ENCODE data around the gene FZD7.

DNA sequence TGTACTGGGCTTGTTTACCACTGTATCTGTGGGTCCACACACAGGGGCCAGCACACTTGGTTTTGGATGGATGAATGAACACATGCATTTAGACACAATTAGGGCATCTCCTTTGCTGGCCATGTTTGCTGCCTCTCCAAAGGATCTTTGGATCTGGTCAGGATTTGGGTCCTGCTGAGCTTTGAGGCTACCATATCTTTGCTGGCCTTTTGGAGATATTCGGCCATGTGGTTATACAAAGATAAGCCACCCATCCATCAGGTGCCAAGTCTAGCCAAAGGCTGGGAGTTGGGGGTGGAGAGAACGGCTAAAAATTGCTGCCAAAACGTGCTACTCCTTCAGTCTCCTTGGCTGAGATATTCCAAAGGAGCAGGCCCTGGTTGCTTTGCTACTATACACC lies 18.2 kb upstream of the FZD7 start:
- TF ChIP-seq, protein P1, sequence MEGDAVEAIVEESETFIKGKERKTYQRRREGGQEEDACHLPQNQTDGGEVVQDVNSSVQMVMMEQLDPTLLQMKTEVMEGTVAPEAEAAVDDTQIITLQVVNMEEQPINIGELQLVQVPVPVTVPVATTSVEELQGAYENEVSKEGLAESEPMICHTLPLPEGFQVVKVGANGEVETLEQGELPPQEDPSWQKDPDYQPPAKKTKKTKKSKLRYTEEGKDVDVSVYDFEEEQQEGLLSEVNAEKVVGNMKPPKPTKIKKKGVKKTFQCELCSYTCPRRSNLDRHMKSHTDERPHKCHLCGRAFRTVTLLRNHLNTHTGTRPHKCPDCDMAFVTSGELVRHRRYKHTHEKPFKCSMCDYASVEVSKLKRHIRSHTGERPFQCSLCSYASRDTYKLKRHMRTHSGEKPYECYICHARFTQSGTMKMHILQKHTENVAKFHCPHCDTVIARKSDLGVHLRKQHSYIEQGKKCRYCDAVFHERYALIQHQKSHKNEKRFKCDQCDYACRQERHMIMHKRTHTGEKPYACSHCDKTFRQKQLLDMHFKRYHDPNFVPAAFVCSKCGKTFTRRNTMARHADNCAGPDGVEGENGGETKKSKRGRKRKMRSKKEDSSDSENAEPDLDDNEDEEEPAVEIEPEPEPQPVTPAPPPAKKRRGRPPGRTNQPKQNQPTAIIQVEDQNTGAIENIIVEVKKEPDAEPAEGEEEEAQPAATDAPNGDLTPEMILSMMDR (IDR thresholded peaks at IDR 0.05; ENCODE audit: borderline replicate concordance, extremely low read depth, low read length, poor library complexity, severe bottlenecking): no peak
- TF ChIP-seq EZH2 (IDR thresholded peaks at IDR 0.05; ENCODE audit: borderline replicate concordance, low read depth, low read length, severe bottlenecking): no peak
